ENCODE data around the gene GPD2.
A peak's percentile ranks its signal among the peaks of the same experiment; 100 is the strongest.

The GPD2 gene

DNA sequence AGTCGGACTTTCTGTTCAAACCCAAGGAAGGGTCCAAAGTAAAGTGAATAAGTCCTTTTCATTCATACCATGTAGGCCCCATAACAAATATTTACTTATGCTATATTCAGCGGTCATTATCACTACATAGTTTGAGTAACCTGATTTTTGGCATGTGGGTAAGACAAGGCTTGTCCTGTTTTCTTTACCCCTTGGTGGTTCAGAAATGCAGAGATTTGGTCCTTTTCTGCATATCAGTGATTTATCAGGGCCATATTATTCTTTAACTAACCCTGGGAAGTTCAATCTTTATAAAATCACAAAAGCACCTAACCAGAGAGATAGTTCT, 157.4 kb downstream of the GPD2 start:
- Histone ChIP-seq H3K9me3 (ENCODE audit: insufficient read depth, low read depth, low read length) (no peaks in the 10 kb centered on the region), H2AFZ (ENCODE audit: insufficient read depth, low read length, poor library complexity) (no peak overlapping the region), H3K4me1 (ENCODE audit: control insufficient read depth in 1 of 2, insufficient read depth in 2 of 2, low read length in 2 of 2) (no peaks in the 10 kb centered on the region), H3K79me2 (ENCODE audit: control insufficient read depth, insufficient read depth, low read length, poor library complexity) (no peaks in the 10 kb centered on the region), H3K14ac (ENCODE audit: low read length) (no peak overlapping the region), H3K9ac (ENCODE audit: low read length) (no peak overlapping the region), H3K27ac (ENCODE audit: low read depth, low read length) (no peak overlapping the region), H3K36me3 (ENCODE audit: control insufficient read depth in 1 of 2, insufficient read depth in 2 of 2, low read length in 2 of 2) (no peaks in the 10 kb centered on the region), H3K4me3 (ENCODE audit: low read depth, low read length) (no peak overlapping the region), H4K91ac (ENCODE audit: low read depth, low read length) (no peak overlapping the region), H2BK12ac (ENCODE audit: low read length) (no peak overlapping the region), H3K4ac (ENCODE audit: low read depth, low read length) (no peak overlapping the region), H3K23ac (ENCODE audit: low read length) (no peak overlapping the region), H3K27me3 (ENCODE audit: insufficient read depth, low read length) (no peaks in the 10 kb centered on the region), H2BK5ac (ENCODE audit: low read depth, low read length, poor library complexity) (no peak overlapping the region), H3K4me2 (ENCODE audit: low read length) (no peak overlapping the region), H4K12ac (ENCODE audit: low read depth, low read length) (no peak overlapping the region), H2BK120ac (ENCODE audit: insufficient read depth, low read length, poor library complexity) (no peak overlapping the region), H3K18ac (ENCODE audit: low read length) (no peak overlapping the region), H3K79me1 (ENCODE audit: low read length) (no peaks in the 10 kb centered on the region), H2AK5ac (ENCODE audit: low read length) (no peak overlapping the region), H4K8ac (ENCODE audit: low read depth, low read length) (no peak overlapping the region)
- no peak for DNase-seq
- WGBS (ENCODE audit: extremely low coverage, insufficient coverage, insufficient read length), result no CpG with 5 or more reads among the region's 2 CpGs

DNA sequence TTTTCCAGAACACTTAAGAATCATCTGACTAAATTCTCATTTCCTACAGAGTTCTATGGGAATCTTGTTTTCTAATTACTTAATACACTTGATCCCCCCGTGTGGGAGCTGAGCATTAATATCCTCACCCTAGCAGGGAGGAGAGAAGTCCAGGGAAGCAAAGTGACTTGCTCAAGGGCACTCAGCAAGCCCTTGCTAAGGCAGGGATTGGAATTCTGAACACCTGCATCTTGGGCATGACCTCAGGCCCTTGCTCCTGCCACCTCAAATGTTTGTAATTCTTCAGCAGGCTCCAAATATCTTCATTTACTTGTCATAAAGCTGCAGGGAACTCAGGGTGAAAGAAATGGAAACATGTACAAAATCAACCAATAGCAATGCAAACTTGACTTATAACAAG, 162.4 kb downstream of the GPD2 start:
- Histone ChIP-seq H3K23ac (ENCODE audit: low read length) (no peak overlapping the region), H2BK5ac (ENCODE audit: low read depth, low read length, poor library complexity) (no peak overlapping the region), H3K4me2 (ENCODE audit: low read length) (no peak overlapping the region), H3K79me2 (ENCODE audit: control insufficient read depth, insufficient read depth, low read length, poor library complexity) (no peaks in the 10 kb centered on the region), H3K27ac (ENCODE audit: low read depth, low read length) (no peak overlapping the region), H3K36me3 (ENCODE audit: control insufficient read depth in 1 of 2, insufficient read depth in 2 of 2, low read length in 2 of 2) (no peaks in the 10 kb centered on the region), H3K14ac (ENCODE audit: low read length) (no peak overlapping the region), H3K9me3 (ENCODE audit: insufficient read depth, low read depth, low read length) (no peaks in the 10 kb centered on the region), H3K4ac (ENCODE audit: low read depth, low read length) (no peak overlapping the region), H3K4me1 (ENCODE audit: control insufficient read depth in 1 of 2, insufficient read depth in 2 of 2, low read length in 2 of 2) (no peaks in the 10 kb centered on the region), H4K91ac (ENCODE audit: low read depth, low read length) (no peak overlapping the region), H3K4me3 (ENCODE audit: low read depth, low read length) (no peak overlapping the region), H2BK120ac (ENCODE audit: insufficient read depth, low read length, poor library complexity) (no peak overlapping the region), H4K8ac (ENCODE audit: low read depth, low read length) (no peak overlapping the region), H3K9ac (ENCODE audit: low read length) (no peak overlapping the region), H2AK5ac (ENCODE audit: low read length) (no peak overlapping the region), H3K79me1 (ENCODE audit: low read length) (no peaks in the 10 kb centered on the region), H2BK12ac (ENCODE audit: low read length) (no peak overlapping the region), H3K27me3 (ENCODE audit: insufficient read depth, low read length) (no peaks in the 10 kb centered on the region), H4K12ac (ENCODE audit: low read depth, low read length) (no peak overlapping the region), H3K18ac (ENCODE audit: low read length) (no peak overlapping the region), H2AFZ (ENCODE audit: insufficient read depth, low read length, poor library complexity) (no peak overlapping the region)
- WGBS (ENCODE audit: extremely low coverage, insufficient coverage, insufficient read length), result no CpG with 5 or more reads among the region's 1 CpG
- peak in 1 of 2 donors; percentile 39 for DNase-seq

DNA sequence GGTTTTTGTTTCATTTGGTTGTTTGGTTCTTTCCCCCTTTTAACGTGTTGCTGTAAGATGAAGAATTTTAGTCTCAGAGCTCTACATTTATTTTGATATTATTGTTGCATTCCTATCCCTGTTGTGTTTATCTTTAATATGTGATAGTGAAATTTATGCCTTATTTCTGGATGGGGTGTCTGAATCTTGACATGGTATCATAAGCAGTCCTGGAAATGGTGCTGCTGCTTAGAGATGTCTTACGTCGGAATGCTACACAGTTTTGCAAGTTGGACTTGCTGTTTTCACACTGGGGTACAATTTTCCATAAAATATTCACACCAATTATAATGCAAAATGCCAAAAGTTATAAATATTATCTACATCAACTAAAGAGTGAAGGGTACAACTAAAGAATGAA, 164.0 kb downstream of the GPD2 start:
- Histone ChIP-seq H4K91ac (ENCODE audit: low read depth, low read length) (no peak overlapping the region), H3K4ac (ENCODE audit: low read depth, low read length) (no peak overlapping the region), H4K8ac (ENCODE audit: low read depth, low read length) (no peak overlapping the region), H4K12ac (ENCODE audit: low read depth, low read length) (no peak overlapping the region), H3K4me3 (ENCODE audit: low read depth, low read length) (no peak overlapping the region), H3K27me3 (ENCODE audit: insufficient read depth, low read length) (no peaks in the 10 kb centered on the region), H3K9me3 (ENCODE audit: insufficient read depth, low read depth, low read length) (no peaks in the 10 kb centered on the region), H2BK12ac (ENCODE audit: low read length) (no peak overlapping the region), H3K18ac (ENCODE audit: low read length) (no peak overlapping the region), H3K9ac (ENCODE audit: low read length) (no peak overlapping the region), H3K4me1 (ENCODE audit: control insufficient read depth in 1 of 2, insufficient read depth in 2 of 2, low read length in 2 of 2) (no peaks in the 10 kb centered on the region), H3K4me2 (ENCODE audit: low read length) (no peak overlapping the region), H2AK5ac (ENCODE audit: low read length) (no peak overlapping the region), H3K79me1 (ENCODE audit: low read length) (no peaks in the 10 kb centered on the region), H2BK120ac (ENCODE audit: insufficient read depth, low read length, poor library complexity) (no peak overlapping the region), H3K79me2 (ENCODE audit: control insufficient read depth, insufficient read depth, low read length, poor library complexity) (no peaks in the 10 kb centered on the region), H3K36me3 (ENCODE audit: control insufficient read depth in 1 of 2, insufficient read depth in 2 of 2, low read length in 2 of 2) (no peaks in the 10 kb centered on the region), H3K23ac (ENCODE audit: low read length) (no peak overlapping the region), H2AFZ (ENCODE audit: insufficient read depth, low read length, poor library complexity) (no peak overlapping the region), H2BK5ac (ENCODE audit: low read depth, low read length, poor library complexity) (no peak overlapping the region), H3K14ac (ENCODE audit: low read length) (no peak overlapping the region), H3K27ac (ENCODE audit: low read depth, low read length) (no peak overlapping the region)
- DNase-seq, result no peak
- no CpG with 5 or more reads among the region's 3 CpGs for WGBS (ENCODE audit: extremely low coverage, insufficient coverage, insufficient read length)

DNA sequence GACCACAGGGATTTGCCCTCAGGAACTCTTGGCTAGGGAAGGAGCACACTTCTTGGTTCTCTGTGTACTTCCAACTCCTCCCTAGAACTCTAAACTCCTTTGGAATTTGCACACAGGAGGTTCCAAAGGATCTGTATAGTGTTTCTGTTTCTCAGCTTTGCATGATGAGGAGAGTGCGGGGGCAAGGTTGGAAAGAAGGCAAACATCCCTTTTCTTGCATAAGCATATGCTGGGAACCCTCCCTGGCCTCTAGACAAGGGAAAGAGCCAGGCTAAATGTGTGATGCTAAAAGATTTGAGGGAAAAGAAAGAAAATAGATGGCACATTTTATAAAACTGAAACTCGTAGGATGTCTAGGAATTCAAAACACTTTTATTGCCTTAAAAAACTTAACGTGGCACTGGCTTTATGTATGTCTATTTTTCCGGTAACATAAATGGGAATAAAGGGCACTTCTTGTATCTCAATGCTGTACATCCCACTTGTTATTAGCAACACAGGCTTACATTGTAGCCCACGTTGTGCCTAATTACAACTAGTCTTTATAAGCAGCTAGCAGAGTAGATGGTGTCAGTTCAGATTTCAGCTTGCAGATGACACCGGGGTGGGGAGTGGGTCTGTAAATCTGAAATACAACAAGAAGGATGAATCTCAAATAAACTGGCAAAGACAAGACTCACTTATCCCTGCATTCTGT, 165.8 kb downstream of the GPD2 start:
- Histone ChIP-seq H2AFZ (ENCODE audit: insufficient read depth, low read length, poor library complexity) (no peak overlapping the region), H3K79me1 (ENCODE audit: low read length) (no peaks in the 10 kb centered on the region), H3K14ac (ENCODE audit: low read length) (no peak overlapping the region), H2AK5ac (ENCODE audit: low read length) (no peak overlapping the region), H2BK5ac (ENCODE audit: low read depth, low read length, poor library complexity) (no peak overlapping the region), H3K79me2 (ENCODE audit: control insufficient read depth, insufficient read depth, low read length, poor library complexity) (no peaks in the 10 kb centered on the region), H3K4me1 (ENCODE audit: control insufficient read depth in 1 of 2, insufficient read depth in 2 of 2, low read length in 2 of 2) (no peaks in the 10 kb centered on the region), H4K8ac (ENCODE audit: low read depth, low read length) (no peak overlapping the region), H3K4ac (ENCODE audit: low read depth, low read length) (no peak overlapping the region), H3K23ac (ENCODE audit: low read length) (no peak overlapping the region), H4K91ac (ENCODE audit: low read depth, low read length) (no peak overlapping the region), H3K9me3 (ENCODE audit: insufficient read depth, low read depth, low read length) (no peaks in the 10 kb centered on the region), H3K36me3 (ENCODE audit: control insufficient read depth in 1 of 2, insufficient read depth in 2 of 2, low read length in 2 of 2) (no peaks in the 10 kb centered on the region), H2BK120ac (ENCODE audit: insufficient read depth, low read length, poor library complexity) (no peak overlapping the region), H3K18ac (ENCODE audit: low read length) (no peak overlapping the region), H3K4me2 (ENCODE audit: low read length) (no peak overlapping the region), H3K27me3 (ENCODE audit: insufficient read depth, low read length) (no peaks in the 10 kb centered on the region), H4K12ac (ENCODE audit: low read depth, low read length) (no peak overlapping the region), H2BK12ac (ENCODE audit: low read length) (no peak overlapping the region), H3K4me3 (ENCODE audit: low read depth, low read length) (no peak overlapping the region), H3K27ac (ENCODE audit: low read depth, low read length) (no peak overlapping the region), H3K9ac (ENCODE audit: low read length) (no peak overlapping the region)
- no CpG with 5 or more reads among the region's 6 CpGs for WGBS (ENCODE audit: extremely low coverage, insufficient coverage, insufficient read length)
- no peak for DNase-seq
